B cell (primary cell): ENCODE measurements around the gene TTC27. TPM values are rescaled to one million over a fixed set of nuclear protein-coding genes. Genes with fewer than 3 reads are reported as not detected.
"Not testable (repeated sequence)": the region's sequence is repeated elsewhere in the genome, so short reads cannot be mapped to it uniquely, and the experiment has no call there.

Source experiments
- ATAC-seq: fragments of 200-7000 bp; cut with Tn5 transposase; one replicate; pipeline ENCODE4 v1.10.0; 2021; ENCODE audit warnings: low read depth, mild to moderate bottlenecking, moderate number of reproducible peaks, moderate library complexity
- CTCF ChIA-PET: fragments of 350-600 bp; sonication (Branson Sonifier 250); formaldehyde crosslinking; loops from one replicate; lab custom pipeline; 2021; ENCODE audit warnings: antibody characterized with exemption, inconsistent platforms; lab: Charles Lee
- POLR2A ChIA-PET: fragments of 350-600 bp; sonication (Branson Sonifier 250); formaldehyde crosslinking; loops from one replicate; lab custom pipeline; 2021; ENCODE audit warnings: antibody characterized with exemption; lab: Charles Lee
- DNase-seq: peaks from one replicate; pipeline ENCODE4 v3.0.0; 2013
- H2AFZ ChIP-seq: 2 replicates; pipeline ENCODE4 v1.6.1; 2012; ENCODE audit warnings: mild to moderate bottlenecking, low read depth, low read length; ENCODE audit not compliant: insufficient read depth, poor library complexity, severe bottlenecking
- H3K27ac ChIP-seq, 2 donors: 1 replicate in 1 of 2; 2 replicates in 1 of 2; pipeline ENCODE4 v1.5.1; 2012 to 2013; ENCODE audit warnings: low read length in 2 of 2, mild to moderate bottlenecking in 2 of 2, moderate library complexity in 1 of 2
- H3K27me3 ChIP-seq, 4 experiments: fragments of 200-600 bp in 1 of 4; sonication (generic) in 1 of 4; replicated peaks in 1 of 4; 1 replicate in 2 of 4; 2 replicates in 2 of 4; pipeline versions ENCODE4 v1.6.1 to v1.7.0; 2013 to 2016; ENCODE audit warnings: low read length in 3 of 4, mild to moderate bottlenecking in 2 of 4, mixed read lengths in 1 of 4, moderate library complexity in 1 of 4; ENCODE audit not compliant: insufficient read depth in 4 of 4, control insufficient read depth in 3 of 4; ENCODE audit errors: control extremely low read depth in 1 of 4
- H3K36me3 ChIP-seq, 2 experiments: replicated peaks in 1 of 2; 1 replicate in 1 of 2; 2 replicates in 1 of 2; pipeline versions ENCODE4 v1.6.1 to v1.7.1; 2013; ENCODE audit warnings: low read length in 1 of 2; ENCODE audit not compliant: insufficient read depth in 2 of 2, control insufficient read depth in 1 of 2; ENCODE audit errors: control extremely low read depth in 1 of 2, extremely low read depth in 1 of 2
- H3K4me1 ChIP-seq, 2 donors: fragments of 200-600 bp in 1 of 2; sonication (generic) in 1 of 2; 1 replicate in 1 of 2; 2 replicates in 1 of 2; pipeline versions ENCODE4 v1.5.1 to v1.6.1; 2013 to 2017; ENCODE audit warnings: low read length in 2 of 2; ENCODE audit not compliant: control insufficient read depth in 2 of 2, insufficient read depth in 2 of 2
- H3K4me2 ChIP-seq: replicated peaks from 2 replicates; pipeline ENCODE3; 2012; ENCODE audit warnings: mild to moderate bottlenecking, low read depth, low read length; ENCODE audit not compliant: poor library complexity, severe bottlenecking
- H3K4me3 ChIP-seq, 5 experiments: fragments of 200-600 bp in 1 of 5; sonication (generic) in 1 of 5; 1 replicate in 3 of 5; 2 replicates in 2 of 5; pipeline versions ENCODE4 v1.5.1 to v1.7.0; 2011 to 2016; ENCODE audit warnings: low read length in 4 of 5, mild to moderate bottlenecking in 4 of 5, low read depth in 2 of 5, control low read depth in 1 of 5, moderate library complexity in 1 of 5; ENCODE audit not compliant: insufficient read depth in 1 of 5; ENCODE audit errors: control extremely low read depth in 1 of 5, extremely low read depth in 1 of 5
- H3K79me2 ChIP-seq: fragments of 200-600 bp; sonication (generic); one replicate; pipeline ENCODE4 v1.6.0; 2016; ENCODE audit warnings: low read length; ENCODE audit not compliant: control insufficient read depth, insufficient read depth
- H3K9ac ChIP-seq: fragments of 200-600 bp; sonication (generic); 2 replicates; pipeline ENCODE4 v1.6.1; 2017; ENCODE audit warnings: mild to moderate bottlenecking, low read length, moderate library complexity
- H3K9me3 ChIP-seq, 3 donors: one replicate each; pipeline versions ENCODE4 v1.6.1 to v1.7.1; 2013; ENCODE audit warnings: low read length in 2 of 3; ENCODE audit not compliant: control insufficient read depth in 2 of 3, insufficient read depth in 1 of 3; ENCODE audit errors: control extremely low read depth in 1 of 3
- H4K20me1 ChIP-seq: 2 replicates; pipeline ENCODE4 v1.6.0; 2012; ENCODE audit warnings: mild to moderate bottlenecking, low read length; ENCODE audit not compliant: insufficient read depth, control insufficient read depth, poor library complexity, severe bottlenecking
- H3K27ac Mint-ChIP-seq: one replicate; pipeline ENCODE4 v1.8.0; 2021; ENCODE audit warnings: mixed read lengths
- H3K27me3 Mint-ChIP-seq: one replicate; pipeline ENCODE4 v1.8.0; 2021; ENCODE audit warnings: mixed read lengths
- H3K4me1 Mint-ChIP-seq: one replicate; pipeline ENCODE4 v1.8.0; 2021; ENCODE audit warnings: mixed read lengths
- H3K4me3 Mint-ChIP-seq: one replicate; pipeline ENCODE4 v1.8.0; 2021; ENCODE audit warnings: mixed read lengths
- H3K9me3 Mint-ChIP-seq: one replicate; pipeline ENCODE4 v1.8.0; 2022; ENCODE audit warnings: mixed read lengths; ENCODE audit not compliant: insufficient read depth
- CTCF ChIP-seq: fragments of 200-600 bp; IDR thresholded peaks from one replicate; pipeline ENCODE4 v1.8.0; 2022; ENCODE audit warnings: antibody characterized with exemption, mild to moderate bottlenecking
- EZH2 ChIP-seq: IDR thresholded peaks from 2 replicates; pipeline ENCODE4 v1.6.1; 2012; ENCODE audit warnings: borderline replicate concordance, low read depth, mild to moderate bottlenecking, moderate library complexity, low read length; ENCODE audit not compliant: insufficient read depth, poor library complexity, severe bottlenecking
- WGBS: methylation state at CpG from one replicate; pipeline ENCODE4 v1.1.5; 2013; ENCODE audit warnings: missing lambda C conversion rate; ENCODE audit not compliant: insufficient coverage; 5-methylcytosine and 5-hydroxymethylcytosine counted together
- intact Hi-C: fragments of 100-400 bp; cut with micrococcal nuclease; formaldehyde crosslinking; loops from one replicate; pipeline ENCODE4 v1.10.0; 2022
- polyA plus RNA-seq: library from polyadenylated mRNA; depleted of rRNA; stranded (reverse); fragments of >200 nt; gene quantifications from 2 replicates; pipeline ENCODE4 v1.2.3, GENCODE V29; 2012
- total RNA-seq, 2 donors: library from RNA; stranded (reverse); fragments of 120-200 nt in 1 of 2; gene quantifications; 1 replicate in 1 of 2; 2 replicates in 1 of 2; pipeline versions ENCODE4 v1.2.3 to v1.2.4, GENCODE V29; 2013 to 2022

TTC27 gene
- total and polyA plus RNA-seq, 2 donors (not counting 1 experiment from before 2014, with no cell fraction given), result 22.7 to 28.5 TPM

- Mint-ChIP-seq H3K27ac (no peak overlapping the region), H3K4me1 (no peaks in the 10 kb centered on the region), H3K9me3 (no peaks in the 10 kb centered on the region), H3K27me3 (no peaks in the 10 kb centered on the region), H3K4me3 (no peak overlapping the region)
- Histone ChIP-seq H3K4me3 (no peak overlapping the region), H3K4me1 (no peaks in the 10 kb centered on the region), H2AFZ (no peak overlapping the region), H3K9ac (no peak overlapping the region), H3K27me3 (no peaks in the 10 kb centered on the region), H3K79me2 (no peaks in the 10 kb centered on the region), H4K20me1 (no peaks in the 10 kb centered on the region), H3K9me3 (no peaks in the 10 kb centered on the region), H3K4me2 (no peak overlapping the region), H3K36me3 (peaks cover 5% of the 10 kb centered on the region in 2 experiments), H3K27ac (no peak overlapping the region)
- CTCF ChIA-PET, result interaction anchor here (0.7 to 0.8 kb wide), 2 partner anchors 13 to 44 kb away, joined by 4 read pairs; no protein-coding TSS in a partner anchor
- intact Hi-C loops, result no loop called here
- no CpG with 5 or more reads among the region's 1 CpG for WGBS
- POLR2A ChIA-PET, result no interaction called here
- DNase-seq, result no peak
- no peak for ATAC-seq
- TF ChIP-seq EZH2 (no peak), CTCF (no peak)
Observed at GRCh38 chr2:32727157-32727556, 99.3 kb downstream of the TTC27 start.

- ATAC-seq, H3K27ac ChIP-seq, H3K9me3 Mint-ChIP-seq, H3K27ac Mint-ChIP-seq, H3K9me3 ChIP-seq, intact Hi-C loops, H3K4me3 Mint-ChIP-seq, H3K4me1 ChIP-seq, H3K4me2 ChIP-seq, H3K4me1 Mint-ChIP-seq, H3K27me3 Mint-ChIP-seq, H3K9ac ChIP-seq, POLR2A ChIA-PET, H2AFZ ChIP-seq, H4K20me1 ChIP-seq, H3K79me2 ChIP-seq, H3K36me3 ChIP-seq, DNase-seq, H3K4me3 ChIP-seq, H3K27me3 ChIP-seq, CTCF ChIA-PET: not testable (repeated sequence)
- 98% methylated on average over 8 of the region's 8 CpGs for WGBS
Observed at GRCh38 chr2:32730958-32731357, 103.1 kb downstream of the TTC27 start.
